ENCODE data around the gene PGAP1.

PGAP1 gene

DNA sequence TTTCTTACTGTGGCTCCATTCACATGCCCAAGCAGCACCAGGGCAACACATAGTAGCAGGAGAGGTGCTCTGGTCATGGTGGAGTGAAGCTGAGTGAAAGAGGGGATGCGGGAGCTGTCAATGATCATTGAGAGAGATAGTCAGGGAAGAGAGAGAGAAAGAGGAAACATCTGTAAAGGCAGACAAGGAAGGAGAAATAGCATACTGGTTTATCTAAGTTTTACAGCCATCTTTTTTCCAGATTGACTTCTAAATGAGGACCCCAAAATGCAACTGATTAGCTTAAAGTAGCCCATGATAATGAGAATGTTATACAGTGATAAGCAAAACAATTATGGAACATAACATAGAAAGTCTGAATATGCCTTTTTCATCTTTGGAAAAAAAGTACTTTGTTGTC lies 117.2 kb downstream of the PGAP1 start, which contains the start of gene C2orf66:
Gene C2orf66, minus strand, starts transcription at position 96 of the 400 bp plus-strand sequence. Its CDS starts 19 bp downstream, at position 77.
- TF ChIP-seq, protein P1, sequence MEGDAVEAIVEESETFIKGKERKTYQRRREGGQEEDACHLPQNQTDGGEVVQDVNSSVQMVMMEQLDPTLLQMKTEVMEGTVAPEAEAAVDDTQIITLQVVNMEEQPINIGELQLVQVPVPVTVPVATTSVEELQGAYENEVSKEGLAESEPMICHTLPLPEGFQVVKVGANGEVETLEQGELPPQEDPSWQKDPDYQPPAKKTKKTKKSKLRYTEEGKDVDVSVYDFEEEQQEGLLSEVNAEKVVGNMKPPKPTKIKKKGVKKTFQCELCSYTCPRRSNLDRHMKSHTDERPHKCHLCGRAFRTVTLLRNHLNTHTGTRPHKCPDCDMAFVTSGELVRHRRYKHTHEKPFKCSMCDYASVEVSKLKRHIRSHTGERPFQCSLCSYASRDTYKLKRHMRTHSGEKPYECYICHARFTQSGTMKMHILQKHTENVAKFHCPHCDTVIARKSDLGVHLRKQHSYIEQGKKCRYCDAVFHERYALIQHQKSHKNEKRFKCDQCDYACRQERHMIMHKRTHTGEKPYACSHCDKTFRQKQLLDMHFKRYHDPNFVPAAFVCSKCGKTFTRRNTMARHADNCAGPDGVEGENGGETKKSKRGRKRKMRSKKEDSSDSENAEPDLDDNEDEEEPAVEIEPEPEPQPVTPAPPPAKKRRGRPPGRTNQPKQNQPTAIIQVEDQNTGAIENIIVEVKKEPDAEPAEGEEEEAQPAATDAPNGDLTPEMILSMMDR (IDR thresholded peaks at IDR 0.05) = no peak
- Histone ChIP-seq H3K4me3 (no peak within 1 kb of the TSS), H3K27ac (no peak within 1 kb of the TSS)
- no peak for DNase-seq (ENCODE audit: low spot score)

DNA sequence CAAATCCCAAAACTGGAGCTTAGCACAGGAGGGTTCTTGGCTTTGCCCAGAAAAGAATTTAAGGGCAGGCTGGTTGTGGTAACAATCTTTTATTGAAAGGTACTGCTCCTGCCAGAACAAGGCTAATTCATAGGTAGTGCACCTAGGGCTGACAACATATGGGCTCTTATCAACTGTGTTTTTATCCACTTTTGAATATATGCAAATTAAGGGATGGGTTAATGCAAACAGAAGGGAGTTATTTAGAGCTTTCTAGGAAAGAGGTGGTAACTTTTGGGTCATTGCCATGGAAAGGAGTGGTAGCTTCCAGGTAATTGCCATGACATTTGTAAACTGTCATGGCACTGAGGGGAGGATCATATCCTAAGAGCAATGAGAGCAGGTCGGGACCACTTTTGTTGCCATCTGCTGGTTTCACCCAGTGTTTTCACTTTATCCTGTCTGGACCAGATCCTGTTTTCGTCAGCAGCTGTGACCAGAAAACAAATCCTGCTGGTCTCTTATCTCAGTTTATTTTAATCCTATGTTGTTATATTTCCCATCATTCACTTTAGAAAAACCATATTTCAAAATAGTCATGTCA lies 118.3 kb downstream of the PGAP1 start:
- TF ChIP-seq, protein P1 (IDR thresholded peaks at IDR 0.05) = no peak
- DNase-seq (ENCODE audit: low spot score) = no peak

DNA sequence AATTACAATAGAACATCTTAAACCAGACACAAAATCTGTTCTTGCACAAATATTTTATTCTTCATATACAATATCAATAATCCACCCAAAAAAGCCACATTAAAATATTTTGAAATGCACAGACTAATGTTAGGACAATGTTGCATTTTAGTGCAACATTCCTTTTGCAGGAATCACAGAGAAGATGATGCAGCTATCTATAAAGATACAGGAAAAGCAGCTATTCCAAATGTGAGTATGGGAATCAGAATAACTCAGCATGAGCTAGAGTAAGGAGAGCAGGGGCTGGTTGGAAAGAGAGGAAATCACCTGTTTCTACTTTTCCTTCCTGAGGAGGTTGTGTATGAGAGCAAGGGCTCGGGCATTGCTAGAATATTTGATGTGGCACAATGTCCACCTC lies 122.1 kb downstream of the PGAP1 start:
- Histone ChIP-seq H3K4me3 (no peak overlapping the region), H3K27ac (no peak overlapping the region)
- no peak for DNase-seq (ENCODE audit: low spot score)
- TF ChIP-seq, protein P1 (IDR thresholded peaks at IDR 0.05) = no peak

More for the DNA sequence above, 118.3 kb downstream of the PGAP1 start:
- Histone ChIP-seq H3K27ac (no peak overlapping the region), H3K4me3 (no peak overlapping the region)

DNA sequence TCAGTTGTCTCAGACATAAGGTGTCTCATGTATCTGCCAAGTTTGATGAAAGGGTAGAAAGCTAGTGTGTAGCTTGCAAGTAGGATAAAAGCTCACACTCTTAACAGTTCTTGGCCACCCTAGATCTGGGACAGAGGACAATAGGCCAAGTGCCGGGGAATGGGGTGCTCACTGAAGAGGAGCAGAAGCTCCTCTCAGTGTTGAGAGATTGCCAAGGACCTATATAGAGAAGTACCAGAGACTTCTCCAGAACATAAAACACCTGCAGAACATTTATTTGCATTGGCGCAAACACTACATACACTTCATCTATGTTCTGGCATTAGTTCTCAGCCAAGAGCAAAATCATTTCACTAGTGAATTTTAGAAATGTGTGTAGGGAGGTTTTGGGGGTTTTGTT lies 124.1 kb downstream of the PGAP1 start:
- TF ChIP-seq, protein P1 (IDR thresholded peaks at IDR 0.05) = no peak
- Histone ChIP-seq H3K4me3 (no peak overlapping the region), H3K27ac (no peak overlapping the region)
- DNase-seq (ENCODE audit: low spot score) = no peak

DNA sequence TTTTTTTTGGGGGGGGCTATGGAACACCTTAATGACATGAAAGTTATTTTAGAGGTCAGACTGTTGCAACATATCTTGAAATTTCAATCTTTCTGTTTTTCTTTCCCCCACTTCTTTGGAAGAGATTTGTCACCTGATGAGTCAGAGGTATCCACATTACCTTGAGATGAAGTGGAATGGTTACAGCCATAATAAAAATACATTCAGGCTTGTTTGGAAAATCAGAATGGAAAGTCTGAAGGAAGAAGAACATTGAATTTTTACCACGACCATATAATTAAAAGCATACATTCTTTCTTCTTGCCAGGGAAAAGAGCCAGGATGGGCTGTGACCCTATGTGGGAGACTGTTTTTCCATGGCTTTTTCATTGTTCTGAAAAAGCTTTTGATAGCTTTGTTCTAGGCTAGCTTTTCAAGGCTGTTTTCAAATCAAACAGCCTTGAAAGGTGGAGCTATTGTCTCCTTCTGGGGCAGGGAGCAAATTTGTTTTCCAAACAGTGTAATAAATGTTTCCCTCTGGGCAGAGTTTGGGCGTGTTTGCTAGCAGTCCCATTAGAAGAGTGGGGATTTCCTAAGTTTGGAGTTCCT lies 124.7 kb downstream of the PGAP1 start:
- DNase-seq (ENCODE audit: low spot score) = no peak
- no peak overlapping the region for H3K27ac ChIP-seq
- TF ChIP-seq, protein P1 (IDR thresholded peaks at IDR 0.05) = no peak
- no peak overlapping the region for H3K4me3 ChIP-seq

DNA sequence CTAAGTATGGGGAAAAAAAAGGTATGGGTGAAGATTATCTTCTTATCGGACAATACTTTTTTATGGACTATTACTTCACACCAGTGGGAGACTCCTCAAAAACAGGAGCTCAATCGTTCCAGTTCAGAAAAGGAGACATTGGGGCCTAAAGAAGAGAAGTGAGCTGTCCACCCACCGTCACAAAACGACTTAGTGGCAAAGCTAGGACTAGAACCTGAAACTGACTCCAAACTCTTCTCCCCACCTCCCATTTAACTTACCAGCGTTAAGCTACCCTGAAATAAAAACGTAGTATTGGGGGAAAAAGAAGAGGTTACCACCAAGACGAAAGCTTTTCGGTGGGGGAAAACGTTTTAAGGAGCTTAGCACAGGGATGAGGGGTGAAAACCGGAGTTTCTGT lies 127.5 kb downstream of the PGAP1 start:
- no peak for DNase-seq (ENCODE audit: low spot score)
- peak overlapping the region; percentile 73 for H3K4me3 ChIP-seq
- TF ChIP-seq, protein P1 (IDR thresholded peaks at IDR 0.05) = no peak
- peak overlapping the region; percentile 61 to 72 for H3K27ac ChIP-seq

DNA sequence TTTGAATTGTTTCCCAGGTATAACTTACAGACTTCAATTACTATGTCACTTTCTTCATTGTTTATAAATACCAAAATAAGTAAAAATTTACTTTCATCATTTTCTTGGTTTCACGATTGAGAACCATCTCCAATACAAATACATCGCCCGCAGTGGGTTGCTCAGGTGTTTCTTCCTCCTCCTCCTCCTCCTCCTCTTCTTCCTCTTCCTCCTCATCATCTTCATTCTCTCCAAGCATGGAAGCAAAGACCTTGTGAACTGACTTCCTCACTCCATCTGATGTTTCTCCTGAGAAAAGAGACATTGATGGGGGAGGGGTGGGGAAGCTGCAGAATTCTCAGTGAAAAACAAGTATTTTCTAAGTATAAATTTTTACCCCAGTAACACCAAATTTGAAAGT lies 133.6 kb downstream of the PGAP1 start:
- TF ChIP-seq, protein P1 (IDR thresholded peaks at IDR 0.05) = no peak
- DNase-seq (ENCODE audit: low spot score) = no peak

More for the DNA sequence above, 133.6 kb downstream of the PGAP1 start:
- Histone ChIP-seq H3K4me3 (no peak overlapping the region), H3K27ac (no peak overlapping the region)

Data from coronary artery (tissue), 2 donors.